Cardiac fibroblast (primary cell): Measurements from ENCODE around the gene LCMT2.
"Not testable (repeated sequence)": the region's sequence is repeated elsewhere in the genome, so short reads cannot be mapped to it uniquely, and the experiment has no call there.

Source experiments
- DNase-seq, 2 donors: peaks; one replicate each; pipeline versions ENCODE4 v3.0.0 to v3.0.0-alpha.2; 2010; ENCODE audit warnings: low read depth in 2 of 2
- H3K4me3 ChIP-seq, 2 donors: replicated peaks in 1 of 2; 1 replicate in 1 of 2; 2 replicates in 1 of 2; pipeline ENCODE4 v1.5.1; 2011; ENCODE audit warnings: low read depth in 2 of 2, low read length in 2 of 2, mild to moderate bottlenecking in 2 of 2, moderate library complexity in 1 of 2
- CTCF ChIP-seq: IDR thresholded peaks from one replicate; pipeline ENCODE4 v1.5.1; 2011; ENCODE audit warnings: low read depth, mild to moderate bottlenecking, low read length, inconsistent platforms

The LCMT2 gene

GRCh38 chr15:43294091-43294706 lies 36.2 kb downstream of the LCMT2 start:
- no peak for TF ChIP-seq CTCF
- no peak overlapping the region for H3K4me3 ChIP-seq
- DNase-seq, result no peak

GRCh38 chr15:43293432-43293831 lies 36.9 kb downstream of the LCMT2 start:
- no peak for TF ChIP-seq CTCF
- no peak overlapping the region for H3K4me3 ChIP-seq
- DNase-seq, result no peak

GRCh38 chr15:43292375-43293078 lies 37.8 kb downstream of the LCMT2 start:
- peak in 1 of 2 donors; percentile 19 for DNase-seq
- TF ChIP-seq CTCF, result no peak
- H3K4me3 ChIP-seq, result no peak overlapping the region

GRCh38 chr15:43289656-43290055 lies 40.7 kb downstream of the LCMT2 start:
- not testable (repeated sequence) for DNase-seq, H3K4me3 ChIP-seq

GRCh38 chr15:43287254-43287653 lies 43.1 kb downstream of the LCMT2 start:
- no peak for TF ChIP-seq CTCF
- no peak overlapping the region for H3K4me3 ChIP-seq
- DNase-seq, result no peak

GRCh38 chr15:43286074-43286473 lies 44.3 kb downstream of the LCMT2 start:
- no peak overlapping the region for H3K4me3 ChIP-seq
- TF ChIP-seq CTCF, result no peak
- no peak for DNase-seq

GRCh38 chr15:43285609-43286037 lies 44.8 kb downstream of the LCMT2 start:
- DNase-seq, result peak; percentile 69 to 79
- TF ChIP-seq CTCF, result peak; percentile 76
- H3K4me3 ChIP-seq, result no peak overlapping the region
